HG02571 (cell line): ENCODE results near the gene SUMO4.

Source experiments
- ATAC-seq: cut with Tn5 transposase; IDR thresholded peaks from one replicate; pipeline ENCODE4 v1.9.1; 2021; ENCODE audit warnings: mild to moderate bottlenecking, moderate library complexity; ENCODE audit not compliant: unreplicated experiment

Gene SUMO4

DNA sequence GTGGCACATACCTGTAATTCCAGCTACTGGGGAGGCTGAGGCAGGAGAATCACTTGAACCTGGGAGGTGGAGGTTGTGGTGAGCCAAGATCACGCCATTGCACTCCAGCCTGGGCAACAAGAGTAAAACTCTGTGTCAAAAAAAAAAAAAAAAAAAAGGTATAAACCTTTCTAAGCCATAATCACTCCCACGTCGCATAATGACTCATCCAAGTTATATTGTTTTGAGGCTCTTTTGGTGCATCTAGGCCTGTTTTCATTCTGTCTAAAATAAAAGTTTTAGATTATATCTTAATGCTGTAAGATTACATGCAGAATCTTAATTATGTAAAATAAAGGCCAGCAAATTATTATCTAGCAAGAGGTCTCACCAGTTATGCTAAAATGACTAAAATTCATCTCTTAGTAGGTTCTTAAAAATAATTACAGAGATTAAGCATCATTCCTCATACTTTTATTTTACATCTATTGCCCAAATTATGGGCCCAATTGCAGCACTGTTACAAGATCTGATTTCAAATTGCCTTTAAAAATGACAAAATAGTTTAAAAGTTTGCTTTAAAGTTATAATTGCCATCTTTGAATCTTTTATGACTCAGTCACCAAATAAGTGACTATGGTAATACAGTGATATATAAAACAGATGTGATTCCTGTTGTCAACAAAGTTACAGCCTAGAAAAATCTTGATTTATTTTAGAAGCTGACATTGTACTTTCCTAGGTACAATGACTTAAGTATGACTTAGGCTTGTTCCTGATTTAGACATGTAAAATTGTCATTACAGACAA, 10.4 kb upstream of the SUMO4 start:
- no peak for ATAC-seq

DNA sequence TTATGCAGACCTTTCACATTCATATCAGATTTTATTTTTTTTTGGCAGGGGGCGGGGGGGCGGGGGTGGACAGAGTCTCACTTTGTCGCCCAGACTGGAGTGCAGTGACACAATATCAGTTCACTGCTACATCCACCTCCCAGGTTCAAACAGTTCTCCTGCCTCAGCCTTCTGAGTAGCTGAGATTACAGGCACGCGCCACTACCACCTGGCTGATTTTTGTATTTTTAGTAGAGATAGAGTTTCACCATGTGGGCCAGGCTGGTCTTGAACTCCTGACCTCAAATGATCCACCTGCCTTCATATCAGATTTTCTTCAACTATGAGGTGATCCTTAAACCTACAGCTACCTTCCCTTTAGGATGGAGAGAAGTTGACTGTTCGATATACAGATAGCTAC, 8.0 kb upstream of the SUMO4 start:
- ATAC-seq = no peak

DNA sequence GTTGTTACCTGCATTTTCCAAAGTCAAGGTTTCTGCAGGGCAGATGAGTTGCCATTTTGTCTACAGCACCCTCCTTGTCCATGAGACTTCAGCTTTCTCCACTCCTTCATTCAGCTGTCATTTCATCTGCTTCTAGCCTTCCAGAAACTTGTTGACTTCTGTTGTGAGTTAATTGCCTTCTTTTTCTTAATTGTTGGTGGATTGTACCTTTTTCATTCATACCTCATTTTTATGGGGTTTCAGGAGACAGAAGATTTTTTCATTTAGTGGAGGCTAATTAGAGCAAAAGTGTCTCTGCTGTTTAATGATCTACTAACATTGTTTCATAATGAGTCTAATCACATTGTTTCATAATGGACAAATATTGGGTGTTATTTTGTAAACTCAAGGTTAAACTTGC, 7.5 kb upstream of the SUMO4 start:
- no peak for ATAC-seq

DNA sequence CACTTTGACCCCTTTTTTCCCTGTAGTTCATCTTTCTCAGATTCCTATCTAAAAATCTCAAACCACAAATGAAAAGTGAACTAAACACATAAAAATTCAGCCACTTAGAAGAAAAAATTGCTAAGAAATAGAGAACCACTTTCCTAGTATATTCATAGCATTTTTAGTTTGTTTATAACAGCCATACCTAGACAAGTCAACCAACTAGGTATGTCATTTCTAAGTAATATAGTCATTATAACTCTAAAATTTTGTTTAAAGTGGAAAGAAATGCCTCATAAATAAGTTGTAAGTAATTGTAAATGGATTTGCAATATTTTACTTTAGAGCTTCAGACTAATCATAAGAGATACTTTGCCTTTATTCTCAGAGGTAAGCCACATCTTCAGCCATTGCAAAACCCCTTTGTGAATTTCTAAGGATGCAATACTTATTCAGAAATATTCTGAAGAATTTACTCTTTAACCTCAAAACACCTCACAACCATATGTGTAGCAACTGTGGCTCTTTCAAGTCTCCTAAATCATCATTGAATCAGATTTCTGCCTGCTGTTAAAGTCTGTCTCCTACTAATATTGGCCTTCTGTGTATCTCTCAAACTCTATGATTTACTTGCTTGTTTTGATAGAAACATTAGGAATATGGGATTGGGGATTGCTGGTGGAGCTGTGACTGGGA, 6.9 kb upstream of the SUMO4 start:
- ATAC-seq = no peak

DNA sequence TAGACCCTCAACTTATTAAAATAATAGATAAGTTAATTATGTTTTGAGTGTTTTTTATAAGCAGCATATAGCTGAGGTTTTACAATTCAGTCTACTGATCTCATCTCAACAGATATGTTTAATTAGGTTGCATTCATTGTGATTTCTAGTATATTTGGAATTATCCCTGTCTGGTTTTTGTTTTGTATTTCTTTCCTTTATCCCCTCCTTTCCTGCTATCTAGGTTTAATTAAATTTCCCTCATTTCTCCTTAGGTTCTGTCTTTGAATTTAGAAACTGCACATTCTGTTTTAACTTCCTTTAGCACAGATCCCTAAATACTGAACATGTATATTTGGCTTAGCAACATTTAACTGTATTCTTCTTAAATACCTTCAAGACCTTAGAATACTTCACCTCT, 4.9 kb upstream of the SUMO4 start:
- ATAC-seq = no peak

DNA sequence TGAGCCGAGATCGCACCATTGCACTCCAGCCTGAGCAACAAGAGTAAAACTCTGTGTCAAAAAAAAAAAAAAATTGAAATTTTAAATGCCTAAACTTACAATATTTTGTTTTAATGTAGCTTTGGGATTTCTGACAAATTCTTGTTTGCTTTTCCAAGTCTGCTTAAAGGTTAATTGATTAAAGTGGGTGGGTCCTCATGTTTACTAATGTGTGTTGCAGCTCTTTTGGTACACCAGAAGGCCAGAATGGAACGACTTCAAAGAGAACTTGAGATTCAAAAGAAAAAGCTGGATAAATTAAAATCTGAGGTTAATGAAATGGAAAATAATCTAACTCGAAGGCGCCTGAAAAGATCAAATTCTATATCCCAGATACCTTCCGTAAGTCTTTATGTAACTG, 2.7 kb upstream of the SUMO4 start:
- no peak for ATAC-seq

DNA sequence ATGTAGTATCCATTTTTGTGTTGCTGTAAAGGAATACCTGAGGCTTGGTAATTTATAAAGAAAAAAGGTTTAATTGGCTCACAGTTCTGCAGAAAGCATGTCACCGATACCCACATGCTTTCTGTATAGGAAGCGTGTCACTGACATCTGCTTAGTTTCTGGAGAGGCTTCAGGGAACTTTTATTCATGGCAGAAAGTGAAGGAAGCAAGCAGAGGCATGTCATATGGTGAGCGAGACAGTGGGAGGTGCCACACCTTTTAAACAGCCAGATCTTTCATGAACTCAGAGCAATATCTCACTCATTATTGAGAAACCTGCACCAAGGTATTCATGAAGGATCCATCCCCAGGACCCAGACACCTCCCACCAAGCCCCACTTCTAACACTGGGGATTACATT, 3.5 kb downstream of the SUMO4 start:
- ATAC-seq = no peak

DNA sequence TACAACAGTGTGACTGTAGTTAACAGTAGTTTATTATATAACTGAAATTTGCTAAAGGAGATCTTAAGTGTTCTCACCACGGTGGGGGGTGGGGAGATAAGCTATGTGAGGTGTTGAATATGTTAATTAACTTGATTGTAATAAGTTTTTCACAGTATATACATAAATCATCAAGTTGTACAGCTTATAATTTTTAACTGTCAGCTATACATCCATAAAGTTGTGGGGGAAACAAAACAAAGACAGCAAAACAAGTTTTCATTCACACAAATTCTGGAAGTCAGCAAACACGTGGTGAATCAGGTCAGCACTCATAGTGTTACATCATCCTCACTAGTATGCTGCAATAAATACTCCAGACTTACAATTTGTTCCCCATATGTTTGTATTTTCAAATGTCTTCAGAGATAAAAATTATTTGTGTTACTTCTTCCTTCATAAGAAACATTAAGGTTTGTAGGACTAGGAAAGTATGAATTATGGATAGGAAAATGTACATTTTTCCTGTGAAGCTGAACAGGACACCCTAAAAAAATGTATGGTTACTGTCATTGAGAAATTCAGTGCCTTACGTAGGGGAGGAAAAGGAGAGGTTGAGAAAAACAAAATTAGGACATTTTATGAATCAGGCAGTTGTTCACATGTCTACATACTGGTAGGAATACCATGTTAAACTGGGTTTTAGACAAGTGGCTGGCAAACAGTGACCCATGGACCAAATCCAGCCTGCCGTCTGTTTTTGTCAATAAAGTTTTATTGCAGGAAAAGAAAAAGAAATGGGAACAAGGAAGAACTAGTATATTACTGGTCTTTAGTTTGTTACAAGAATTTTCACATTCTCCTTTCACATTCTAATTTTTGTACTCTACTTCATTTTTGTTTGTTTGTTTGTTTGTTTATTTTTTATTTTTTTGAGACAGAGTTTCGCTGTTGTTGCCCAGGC, 6.0 kb downstream of the SUMO4 start:
- ATAC-seq = no peak

DNA sequence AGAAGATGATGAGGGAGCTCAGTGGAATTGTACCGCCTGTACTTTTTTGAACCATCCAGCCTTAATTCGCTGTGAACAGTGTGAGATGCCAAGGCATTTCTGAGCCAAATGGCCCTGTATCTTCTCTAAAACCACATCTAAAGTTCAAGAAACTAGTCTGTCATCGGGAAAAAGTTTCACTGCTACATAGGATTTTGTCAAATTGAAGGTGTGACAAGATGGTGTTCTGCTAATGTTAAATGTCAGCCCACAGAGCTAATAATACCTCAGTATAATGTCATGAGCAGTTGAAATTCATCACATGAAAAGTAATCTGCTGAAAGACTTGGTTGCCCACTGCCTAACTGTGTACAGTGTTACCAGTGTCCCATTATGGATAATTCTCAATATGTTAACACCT, 9.6 kb downstream of the SUMO4 start:
- ATAC-seq = no peak

DNA sequence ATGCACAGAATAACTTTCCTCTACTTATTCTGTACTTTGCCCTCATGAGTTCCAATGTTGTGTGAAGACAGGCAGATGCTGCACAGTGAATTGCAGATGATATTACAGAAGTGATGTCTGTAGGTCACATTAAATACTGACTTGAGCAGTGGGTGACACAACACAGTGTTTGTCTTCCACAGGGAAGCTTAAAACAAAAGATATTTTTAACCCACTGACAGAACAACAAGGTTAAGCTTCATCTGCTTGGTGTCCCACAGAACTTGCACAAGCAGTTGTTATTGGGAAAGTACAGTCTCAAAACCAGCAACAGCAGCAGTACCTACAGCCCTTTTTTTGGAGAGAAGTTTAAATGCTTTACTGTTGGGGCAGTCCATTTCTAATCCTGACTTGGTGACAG, 10.5 kb downstream of the SUMO4 start:
- no peak for ATAC-seq

DNA sequence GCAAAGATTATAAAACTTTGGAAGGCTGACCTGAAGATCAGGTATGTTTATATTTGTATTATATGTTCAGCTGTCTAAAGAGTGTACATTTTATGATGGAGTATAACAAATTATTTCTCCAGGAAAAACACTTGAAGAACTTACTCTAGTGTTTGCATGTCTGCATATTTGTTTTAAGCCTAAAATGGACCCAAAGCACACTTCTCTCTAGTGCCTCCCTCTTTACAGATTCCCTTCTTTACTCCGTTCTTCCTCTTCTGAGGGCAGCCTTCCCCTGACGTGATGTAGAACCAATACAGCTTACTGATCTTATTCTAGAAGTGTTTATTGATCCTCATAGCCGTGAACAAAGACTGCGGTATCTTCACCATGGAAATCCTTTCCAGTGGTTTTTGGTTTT, 13.9 kb downstream of the SUMO4 start:
- ATAC-seq = no peak

DNA sequence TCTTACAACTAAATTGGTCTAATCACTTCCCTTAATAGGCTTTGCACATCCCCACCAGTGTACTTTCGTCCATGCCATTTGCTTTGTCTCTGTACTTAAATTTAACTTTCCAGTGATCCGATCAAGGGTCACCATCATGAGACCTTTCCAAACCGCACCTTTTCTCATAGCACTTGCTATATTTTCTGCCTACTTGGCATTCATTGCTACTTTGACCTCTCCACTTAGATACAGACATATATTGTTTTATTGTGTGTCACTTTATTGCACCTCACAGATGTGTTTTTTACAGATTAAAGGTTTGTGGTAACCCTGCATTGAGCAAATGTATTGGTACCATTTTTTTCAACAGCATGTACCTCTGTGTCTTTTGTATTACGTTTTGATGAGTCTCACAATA, 14.8 kb downstream of the SUMO4 start:
- ATAC-seq = no peak

DNA sequence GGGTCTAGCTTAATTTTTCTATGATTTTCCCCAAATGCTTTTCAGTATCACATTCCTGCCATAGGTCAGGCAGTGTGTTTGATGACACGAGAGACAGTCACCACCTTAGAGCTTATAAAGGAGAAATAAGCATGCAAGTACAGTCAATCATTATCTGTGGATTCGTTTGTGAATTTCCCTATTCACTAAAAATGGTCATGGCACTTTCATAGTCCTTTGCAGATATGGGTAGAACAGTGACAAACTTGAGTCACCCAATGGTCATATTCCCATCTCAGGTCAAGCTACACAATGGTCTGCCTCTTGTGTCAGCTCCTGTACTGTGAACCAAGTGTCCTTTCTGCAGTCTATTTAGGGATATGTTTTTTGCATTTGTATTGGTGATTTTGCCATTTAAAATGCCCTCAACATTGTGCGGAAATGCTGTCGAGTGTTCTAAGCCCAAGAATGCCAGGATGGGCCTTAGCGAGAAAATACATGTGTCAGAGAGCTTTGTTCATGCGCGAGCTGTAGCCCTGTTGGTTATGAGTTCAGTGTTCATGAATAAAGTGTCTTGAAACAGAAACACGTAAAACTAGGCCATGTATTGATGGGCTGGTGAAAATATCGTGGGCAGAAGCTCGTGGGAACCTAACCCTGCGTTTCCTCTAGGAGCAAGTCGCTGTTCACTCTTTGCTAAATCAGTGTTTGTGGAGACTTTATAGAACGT, 19.8 kb downstream of the SUMO4 start:
- no peak for ATAC-seq

DNA sequence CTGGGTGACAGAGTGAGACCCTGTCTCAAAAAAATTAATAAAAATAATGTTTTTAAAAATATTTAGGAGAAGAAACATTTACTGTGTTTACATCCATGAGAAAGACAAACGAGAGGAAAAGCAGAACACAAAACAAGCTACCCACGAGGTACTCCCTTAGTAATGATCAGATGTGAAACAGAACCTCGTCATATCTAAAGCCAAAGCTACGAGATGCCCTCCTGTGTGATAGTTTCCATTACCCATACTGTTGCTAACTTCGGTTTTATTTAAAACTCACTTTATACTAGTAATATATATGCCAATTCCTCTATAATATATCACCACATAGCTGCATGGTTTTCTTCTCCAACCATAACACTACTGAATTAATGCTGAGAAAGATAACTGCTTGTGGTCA, 21.1 kb downstream of the SUMO4 start:
- no peak for ATAC-seq

DNA sequence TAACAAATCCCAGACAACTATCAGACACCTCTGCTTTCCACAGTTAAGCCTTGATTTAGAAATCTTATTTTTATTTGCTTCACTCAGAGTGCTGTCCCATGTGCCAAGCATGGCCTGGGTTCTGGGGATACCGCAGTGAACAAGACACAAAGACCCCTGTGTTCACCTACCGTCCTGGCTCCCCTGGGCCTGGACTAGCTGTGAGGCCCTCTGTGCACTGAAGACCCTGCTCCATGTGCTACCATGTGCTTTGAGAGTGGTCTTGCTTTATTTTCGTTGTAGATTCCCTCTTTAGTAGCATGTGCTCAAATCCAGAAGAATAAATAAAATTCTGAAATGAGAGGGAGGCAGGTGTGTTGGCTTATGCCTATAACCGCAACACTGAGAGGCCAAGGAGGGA, 22.5 kb downstream of the SUMO4 start:
- ATAC-seq = no peak

DNA sequence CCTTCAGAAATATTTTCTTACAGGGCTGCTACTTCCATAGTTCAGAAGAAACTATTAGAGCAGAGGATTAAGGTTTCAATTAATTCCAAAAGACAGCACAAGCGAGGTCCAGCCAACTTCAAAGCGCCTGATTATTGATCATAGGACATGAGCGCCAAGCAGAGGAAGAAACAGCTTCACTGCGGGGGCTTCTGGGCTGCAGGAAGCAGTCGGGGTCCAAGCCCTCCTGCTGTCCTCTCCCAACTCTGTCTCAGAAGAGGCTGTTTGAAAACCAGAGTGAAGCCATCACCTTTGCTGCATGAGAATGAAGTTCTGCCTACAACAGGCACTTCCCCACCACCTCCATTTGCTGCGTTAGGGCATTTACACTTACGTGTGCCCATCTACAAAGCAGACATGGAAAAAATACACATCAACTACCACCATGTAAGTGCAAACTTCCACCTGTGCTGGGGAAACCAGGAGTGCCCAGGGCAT, 23.9 kb downstream of the SUMO4 start:
- ATAC-seq = no peak

DNA sequence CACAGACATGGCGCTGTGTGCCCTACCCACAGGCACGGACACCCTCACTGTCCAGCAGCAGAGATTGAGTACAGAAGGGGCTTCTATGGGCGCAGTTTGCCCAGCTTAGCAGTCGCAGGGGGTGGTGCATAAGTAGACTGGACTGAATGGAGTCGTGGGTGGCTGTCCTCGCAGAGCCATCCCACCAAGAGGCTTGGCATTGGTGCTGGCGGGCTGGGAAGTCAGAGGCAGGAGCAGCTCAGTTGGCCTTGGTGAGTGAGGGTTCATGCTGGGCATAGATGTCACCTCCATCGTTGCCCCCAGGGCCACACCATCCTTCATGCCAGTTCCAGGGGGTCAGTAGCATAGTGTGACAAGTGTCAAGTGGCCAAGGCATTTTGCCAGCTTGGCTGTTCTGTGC, 25.2 kb downstream of the SUMO4 start:
- no peak for ATAC-seq

DNA sequence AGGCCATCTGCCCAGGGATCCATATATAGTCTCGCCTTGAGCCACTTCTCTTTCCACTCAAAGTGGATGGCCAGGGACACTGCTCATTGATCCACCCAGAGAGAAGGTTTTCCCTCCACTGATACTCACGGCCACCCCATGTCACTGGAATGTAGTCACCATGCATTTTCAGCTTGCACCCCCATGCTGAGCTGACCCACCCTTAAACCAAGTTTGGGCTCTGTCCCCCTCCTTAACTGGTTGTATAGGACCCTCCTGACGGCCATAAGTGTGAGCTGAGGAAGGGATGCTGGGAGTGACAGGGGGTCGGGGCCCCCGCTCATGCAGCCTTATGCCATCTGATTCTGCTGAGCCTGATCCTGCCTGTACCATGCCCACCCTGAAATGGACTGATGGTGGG, 25.7 kb downstream of the SUMO4 start:
- ATAC-seq = no peak

DNA sequence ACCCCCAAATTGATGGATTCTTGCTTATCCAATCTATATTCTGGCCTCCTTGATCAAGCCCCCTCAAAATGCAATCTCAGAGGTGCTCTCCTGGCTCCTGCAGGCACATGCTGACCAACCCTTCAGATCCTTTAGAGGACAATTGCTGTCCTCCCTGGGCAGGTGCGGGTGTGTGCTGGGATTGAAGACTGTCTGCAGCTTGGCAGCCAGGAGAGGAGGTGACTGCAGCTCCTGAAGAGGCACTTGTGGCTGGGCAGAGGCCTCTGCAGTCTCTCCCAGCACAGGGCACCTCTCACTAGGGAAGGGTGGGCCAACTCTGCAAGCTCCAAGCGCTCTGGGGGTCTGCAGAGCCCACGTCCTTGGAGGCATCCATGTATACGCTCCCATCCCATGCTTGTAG, 28.5 kb downstream of the SUMO4 start:
- ATAC-seq = no peak

DNA sequence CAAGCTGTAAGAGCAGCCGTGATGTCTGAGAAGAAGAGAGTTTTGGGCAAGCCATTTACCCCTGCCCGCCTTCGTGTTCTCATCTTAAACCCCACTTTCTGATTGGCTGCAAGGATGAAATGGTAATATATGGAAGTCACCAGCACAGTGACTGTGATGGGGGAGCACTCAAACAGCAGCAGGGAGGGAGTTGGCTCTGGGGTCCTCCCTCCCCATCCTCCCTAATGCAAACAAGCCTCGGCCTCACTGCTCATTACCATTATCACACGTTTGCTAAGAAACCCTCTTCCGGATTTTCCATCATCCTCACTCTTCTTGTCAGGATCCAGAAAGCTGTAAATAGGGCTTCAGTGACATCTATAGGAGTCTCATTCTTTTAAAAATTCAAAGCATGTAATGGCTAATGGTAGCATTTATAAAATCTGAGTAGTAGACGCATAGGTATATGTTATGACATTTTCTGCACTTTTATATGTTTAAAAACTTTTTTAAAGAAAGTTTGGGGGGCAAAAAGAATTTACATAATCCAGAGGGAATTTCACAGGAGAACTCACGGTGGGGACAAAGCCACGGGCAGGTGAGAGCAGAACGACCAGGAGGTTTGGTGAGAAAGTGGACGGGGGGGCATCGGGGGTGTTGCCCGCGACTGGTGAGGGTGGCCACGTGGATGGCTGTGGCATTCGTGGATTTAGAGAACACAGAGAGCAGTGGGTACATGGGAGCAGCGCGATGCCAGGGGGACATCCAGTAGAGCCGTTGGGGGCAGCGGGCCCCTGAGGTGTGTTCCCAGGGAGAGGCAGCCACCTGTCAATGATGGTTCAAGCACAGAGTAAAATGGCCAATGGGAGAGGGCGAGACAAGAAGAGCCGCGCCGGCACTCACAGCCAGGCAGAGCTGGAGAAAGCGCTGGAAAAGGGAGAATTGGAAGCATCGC, 29.6 kb downstream of the SUMO4 start:
- no peak for ATAC-seq
